HL-60/S4 (cell line): ENCODE results near the gene SNTA1.
"Not testable (repeated sequence)": the region's sequence is repeated elsewhere in the genome, so short reads cannot be mapped to it uniquely, and the experiment has no call there.

Experiments
- in situ Hi-C: fragments of 300-500 bp; cut with MboI; formaldehyde crosslinking; loops from 2 replicates; pipeline ENCODE4 v1.14.3; 2022; ENCODE audit warnings: low sequenced_read_pairs

The SNTA1 gene

DNA sequence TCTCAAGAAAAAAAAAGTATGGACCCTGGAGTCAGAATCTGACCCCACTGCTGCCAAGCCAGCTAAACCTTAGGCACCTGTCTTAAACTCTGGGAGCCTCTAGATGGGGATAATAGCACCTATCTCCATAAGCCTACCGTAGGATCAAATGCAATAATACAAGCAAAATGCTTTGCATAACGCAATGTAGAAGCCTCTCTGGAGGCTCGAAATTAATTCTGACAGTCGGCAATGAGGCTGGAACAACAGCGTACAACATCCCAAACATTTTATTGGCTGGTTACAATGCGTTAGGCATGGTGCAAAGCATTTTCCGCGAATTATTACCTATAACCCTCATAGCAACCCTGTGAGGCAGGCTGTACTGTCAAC is 42.8 kb downstream of the SNTA1 start:
- in situ Hi-C loops: no loop called here

DNA sequence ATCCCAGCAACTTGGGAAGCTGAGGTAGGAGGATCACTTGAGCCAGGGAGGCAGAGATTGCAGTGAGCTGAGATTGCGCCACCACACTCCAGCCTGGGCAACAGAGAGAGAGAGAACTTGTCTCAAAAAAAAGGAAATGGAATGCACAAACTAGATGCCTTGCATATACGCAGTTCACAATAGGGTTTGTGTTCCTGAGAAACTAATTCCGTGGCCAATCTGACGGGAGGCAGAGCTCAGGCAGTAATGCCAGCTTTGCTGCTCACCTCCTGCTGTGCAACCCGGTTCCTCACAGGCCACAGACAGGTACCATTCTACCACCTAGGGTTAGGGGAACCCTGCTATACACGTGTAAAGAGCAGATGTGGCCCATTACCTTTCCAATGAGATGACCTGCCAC is 43.6 kb downstream of the SNTA1 start:
- in situ Hi-C loops: no loop called here

DNA sequence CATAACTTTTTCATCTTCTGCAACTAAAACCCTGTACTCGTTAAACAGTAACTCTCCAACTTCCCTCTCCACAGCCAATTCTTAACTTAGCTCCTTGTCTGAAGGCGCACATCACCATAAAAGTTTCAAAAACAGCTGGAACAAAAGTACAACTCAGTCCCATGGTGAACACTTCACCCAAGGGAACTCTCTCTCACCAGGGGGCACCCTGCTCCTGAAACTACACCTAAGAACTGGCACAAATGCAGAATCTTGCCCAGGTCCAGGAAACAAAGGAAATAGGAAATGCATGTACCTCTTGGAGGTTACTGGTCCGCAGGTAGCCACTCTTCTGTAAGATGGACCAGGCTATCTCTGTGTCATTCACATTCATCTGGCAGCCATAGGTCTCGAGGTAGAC is 48.8 kb downstream of the SNTA1 start:
- in situ Hi-C loops: no loop called here

DNA sequence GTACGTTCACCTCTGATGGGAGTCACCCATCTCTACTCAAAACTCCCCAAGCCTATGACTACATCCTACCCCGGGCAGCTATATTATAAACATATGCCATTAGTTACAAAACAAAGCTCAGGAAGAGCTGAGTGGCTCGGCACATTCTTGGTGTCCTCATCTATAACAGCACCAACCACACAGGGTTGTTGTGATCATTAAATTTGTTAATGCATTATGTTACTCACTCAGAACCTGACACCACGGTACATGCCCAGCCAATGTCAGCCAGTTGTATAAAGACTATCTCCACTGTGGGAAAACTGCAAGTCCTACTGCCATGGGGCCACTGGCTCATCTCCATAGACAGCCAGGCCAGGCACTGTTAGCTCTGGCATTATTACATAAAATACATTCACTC is 50.0 kb downstream of the SNTA1 start:
- in situ Hi-C loops: no loop called here

DNA sequence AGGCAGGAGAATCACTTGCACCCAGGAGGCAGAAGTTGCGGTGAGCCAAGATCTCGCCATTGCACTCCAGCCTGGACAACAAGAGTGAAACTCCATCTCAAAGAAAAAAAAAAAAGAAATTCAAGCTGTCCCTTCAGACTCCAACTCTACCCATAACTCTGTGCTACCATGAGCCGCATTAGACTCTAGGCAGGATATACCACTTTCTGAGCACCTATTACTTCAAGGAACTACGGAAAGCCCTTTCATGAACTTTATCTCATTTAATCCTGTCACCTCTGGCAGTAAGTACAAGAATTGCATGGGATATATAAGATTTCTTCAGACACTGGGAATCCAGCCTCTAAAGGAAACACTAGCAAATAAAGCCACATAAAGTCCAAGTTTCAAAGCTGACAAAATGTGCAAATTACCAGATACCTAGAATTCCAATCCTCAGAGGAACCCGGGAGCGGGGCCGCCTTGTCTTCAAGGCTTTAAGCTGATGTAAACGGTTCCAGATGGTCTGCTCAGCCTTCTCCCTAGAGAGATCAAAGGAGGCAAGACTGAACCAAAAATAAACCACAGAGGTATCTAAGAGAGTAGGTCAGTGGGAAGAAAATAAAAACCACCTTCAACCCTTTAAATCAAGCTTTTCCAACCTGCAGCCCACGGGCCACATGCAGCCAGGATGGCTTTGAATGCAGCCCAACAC is 51.7 kb downstream of the SNTA1 start:
- in situ Hi-C loops: no loop called here

DNA sequence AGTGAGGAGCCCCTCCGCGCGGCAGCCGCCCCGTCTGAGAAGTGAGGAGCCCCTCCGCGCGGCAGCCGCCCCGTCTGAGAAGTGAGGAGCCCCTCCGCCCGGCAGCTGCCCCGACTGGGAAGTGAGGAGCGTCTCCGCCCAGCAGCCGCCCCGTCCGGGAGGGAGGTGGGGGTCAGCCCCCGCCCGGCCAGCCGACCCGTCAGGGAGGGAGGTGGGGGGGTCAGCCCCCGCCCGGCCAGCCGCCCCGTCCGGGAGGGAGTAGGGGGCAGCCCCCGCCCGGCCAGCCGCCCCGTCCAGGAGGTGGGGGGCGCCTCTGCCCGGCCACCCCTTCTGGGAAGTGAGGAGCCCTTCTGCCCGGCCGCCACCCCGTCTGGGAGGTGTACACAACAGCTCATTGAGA is 54.2 kb downstream of the SNTA1 start:
- in situ Hi-C loops: not testable (repeated sequence)

DNA sequence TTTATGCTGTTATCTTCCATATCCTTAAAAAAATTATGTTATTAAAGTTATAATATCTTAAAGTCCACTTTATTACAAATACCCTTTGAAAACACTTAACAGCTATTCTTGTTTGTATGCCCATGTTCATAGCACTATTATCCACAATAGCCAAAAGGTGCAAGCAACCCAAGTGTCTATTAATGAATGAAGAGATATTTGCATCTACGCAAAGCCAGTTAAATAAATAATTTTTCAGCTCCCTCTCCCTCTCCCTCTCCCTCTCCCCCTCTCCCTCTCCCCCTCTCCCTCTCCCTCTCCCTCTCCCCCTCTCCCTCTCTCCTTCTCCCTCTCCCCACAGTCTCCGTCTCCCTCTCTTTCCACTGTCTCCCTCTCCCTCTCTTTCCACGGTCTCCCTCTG is 55.3 kb downstream of the SNTA1 start:
- in situ Hi-C loops: no loop called here

DNA sequence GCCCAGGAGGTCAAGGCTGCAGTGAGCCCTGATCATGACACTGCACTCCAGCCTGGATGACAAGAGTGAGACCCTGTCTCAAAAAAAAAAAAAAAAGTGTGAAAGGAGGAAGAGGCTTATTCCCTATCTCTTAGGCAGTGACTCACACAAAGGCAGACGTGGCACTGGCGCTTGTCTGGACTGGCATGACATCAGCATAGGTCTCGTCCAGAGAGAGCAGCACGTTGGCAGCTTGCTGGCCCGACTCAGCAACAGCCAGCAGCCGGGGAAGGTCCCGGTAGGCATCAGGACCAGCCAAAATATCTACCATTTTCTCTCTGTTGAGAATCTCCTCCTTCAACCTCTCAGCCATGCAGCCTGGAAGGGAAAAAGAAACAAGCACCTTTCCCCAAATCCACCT is 56.4 kb downstream of the SNTA1 start:
- in situ Hi-C loops: no loop called here

DNA sequence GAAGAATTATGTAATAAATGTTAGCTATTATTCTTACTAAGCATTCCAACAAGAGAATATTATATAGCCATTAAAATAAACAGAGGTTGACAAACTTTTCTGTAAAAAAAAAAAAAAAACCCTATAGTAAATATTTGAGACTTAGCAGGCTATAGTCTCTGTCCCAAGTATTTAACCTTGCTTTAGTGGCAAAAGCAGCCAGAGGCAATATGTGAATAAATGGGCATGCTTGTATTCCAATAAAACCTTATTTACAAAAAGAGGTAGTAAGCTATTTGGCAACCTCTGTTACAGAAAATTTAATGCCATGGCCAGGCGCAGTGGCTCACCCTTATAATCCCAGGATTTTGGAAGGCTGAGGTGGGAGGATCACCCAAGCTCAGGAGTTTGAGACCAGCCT is 56.9 kb downstream of the SNTA1 start:
- in situ Hi-C loops: no loop called here

DNA sequence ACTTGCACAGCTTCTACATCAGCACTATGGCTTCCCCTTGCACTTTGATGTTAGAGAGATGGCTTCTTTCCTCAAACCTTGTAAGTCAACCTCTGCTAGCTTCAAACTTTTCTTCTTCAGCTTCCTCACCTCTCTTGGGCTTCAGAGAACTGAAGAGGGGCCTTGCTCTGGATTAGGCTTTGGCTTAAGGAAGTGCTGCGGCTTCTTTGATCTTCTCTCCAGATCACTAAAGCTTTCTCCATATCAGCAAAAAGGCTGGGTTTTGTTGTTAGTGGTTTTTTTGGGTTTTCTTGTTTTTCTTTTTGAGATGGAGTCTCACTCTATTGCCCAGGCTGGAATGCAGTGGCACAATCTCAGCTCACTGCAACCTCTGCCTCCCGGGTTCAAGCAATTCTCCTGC is 66.2 kb downstream of the SNTA1 start:
- in situ Hi-C loops: no loop called here

DNA sequence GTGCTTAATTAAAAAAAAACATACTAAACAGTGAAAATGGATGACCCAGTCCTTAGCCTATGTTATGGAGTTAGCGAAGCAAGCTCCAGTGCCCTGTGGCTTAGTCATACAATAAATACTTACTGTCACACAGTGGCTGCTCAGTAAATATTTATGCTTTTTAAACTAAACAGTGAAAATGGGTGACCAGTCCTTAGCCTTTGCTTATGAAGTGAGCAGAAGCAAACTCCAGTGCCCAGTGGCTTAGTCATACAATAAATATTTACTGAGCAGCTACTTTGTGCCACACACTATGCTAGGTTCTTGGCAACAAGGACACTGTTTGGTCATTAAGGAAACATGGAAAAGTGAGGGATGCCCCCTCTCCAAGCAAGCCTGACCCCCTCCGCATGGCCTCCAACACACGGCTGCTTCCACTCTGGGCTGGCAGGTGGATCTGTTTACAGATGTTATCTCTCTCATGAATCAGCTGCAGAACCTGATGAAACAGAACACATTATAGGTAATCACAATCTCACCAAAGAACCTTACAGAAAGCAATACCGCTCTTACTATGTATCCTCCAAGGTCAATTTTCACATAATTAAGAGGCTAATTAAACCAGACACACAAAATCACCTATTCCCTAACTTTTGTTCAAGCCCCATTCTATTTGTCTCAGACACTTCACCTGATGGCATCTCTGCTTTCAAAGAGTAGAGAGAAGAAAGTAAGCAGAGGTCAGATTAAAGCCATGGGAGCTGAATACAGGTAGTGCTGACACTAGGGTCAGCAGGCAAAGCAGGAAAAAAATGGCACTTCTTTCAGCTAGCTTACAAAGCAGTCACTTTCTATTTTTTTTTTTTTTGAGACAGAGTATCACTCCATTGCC is 69.6 kb downstream of the SNTA1 start:
- in situ Hi-C loops: no loop called here

DNA sequence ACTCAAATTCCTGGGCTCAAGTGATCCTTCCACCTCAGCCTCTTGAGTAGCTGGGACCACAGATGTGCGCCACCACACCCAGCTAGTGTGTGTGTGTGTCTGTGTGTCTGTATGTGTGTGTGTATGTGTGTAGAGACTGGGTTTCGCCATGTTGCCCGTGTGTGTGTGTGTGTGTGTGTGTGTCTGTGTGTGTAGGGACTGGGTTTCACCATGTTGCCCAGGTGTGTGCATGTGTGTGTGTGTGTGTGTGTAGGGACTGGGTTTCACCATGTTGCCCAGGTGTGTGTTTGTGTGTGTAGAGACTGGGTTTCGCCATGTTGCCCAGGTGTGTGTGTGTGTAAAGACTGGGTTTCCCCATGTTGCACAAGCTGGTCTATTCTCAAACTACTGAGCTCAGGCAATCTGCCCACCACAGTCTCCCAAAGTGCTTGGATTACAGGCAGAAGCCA is 70.5 kb downstream of the SNTA1 start:
- in situ Hi-C loops: no loop called here

DNA sequence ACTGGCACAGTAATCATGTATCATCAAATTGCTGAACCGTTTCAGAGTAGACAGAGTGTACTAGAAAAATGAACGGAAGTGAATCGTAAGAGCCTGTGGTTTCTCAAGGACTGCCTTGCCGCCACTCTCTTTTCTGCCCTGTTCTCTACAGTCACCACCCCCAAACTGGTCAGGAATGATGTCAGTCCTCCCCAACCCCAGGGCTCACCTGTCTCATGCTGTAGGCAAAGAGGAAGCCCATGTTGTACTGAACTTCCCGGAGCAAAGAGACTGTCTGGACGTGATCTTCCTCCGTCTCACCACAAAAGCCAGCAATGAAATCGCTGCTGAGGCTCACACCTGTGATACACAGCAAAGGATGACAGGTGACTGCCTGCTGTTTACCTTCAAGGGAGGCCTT is 73.3 kb downstream of the SNTA1 start:
- in situ Hi-C loops: no loop called here

DNA sequence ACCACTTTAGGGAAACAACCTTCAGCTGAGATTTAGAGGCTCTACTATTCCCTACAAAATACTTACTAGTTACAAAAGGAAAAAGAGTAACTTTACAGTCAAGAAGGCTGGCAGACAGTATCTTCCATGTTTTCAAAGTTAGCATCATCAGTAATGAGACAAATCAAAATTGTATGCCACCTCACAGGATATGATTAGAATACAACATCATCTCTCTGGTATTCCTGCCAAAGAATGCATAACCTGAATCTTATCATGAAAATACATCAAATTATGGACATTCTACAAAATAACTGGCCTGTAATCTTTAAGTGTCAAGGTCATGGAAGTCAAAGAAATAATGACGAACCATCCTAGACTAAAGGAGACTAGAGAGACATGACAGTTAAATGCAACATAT is 80.7 kb downstream of the SNTA1 start:
- in situ Hi-C loops: no loop called here

DNA sequence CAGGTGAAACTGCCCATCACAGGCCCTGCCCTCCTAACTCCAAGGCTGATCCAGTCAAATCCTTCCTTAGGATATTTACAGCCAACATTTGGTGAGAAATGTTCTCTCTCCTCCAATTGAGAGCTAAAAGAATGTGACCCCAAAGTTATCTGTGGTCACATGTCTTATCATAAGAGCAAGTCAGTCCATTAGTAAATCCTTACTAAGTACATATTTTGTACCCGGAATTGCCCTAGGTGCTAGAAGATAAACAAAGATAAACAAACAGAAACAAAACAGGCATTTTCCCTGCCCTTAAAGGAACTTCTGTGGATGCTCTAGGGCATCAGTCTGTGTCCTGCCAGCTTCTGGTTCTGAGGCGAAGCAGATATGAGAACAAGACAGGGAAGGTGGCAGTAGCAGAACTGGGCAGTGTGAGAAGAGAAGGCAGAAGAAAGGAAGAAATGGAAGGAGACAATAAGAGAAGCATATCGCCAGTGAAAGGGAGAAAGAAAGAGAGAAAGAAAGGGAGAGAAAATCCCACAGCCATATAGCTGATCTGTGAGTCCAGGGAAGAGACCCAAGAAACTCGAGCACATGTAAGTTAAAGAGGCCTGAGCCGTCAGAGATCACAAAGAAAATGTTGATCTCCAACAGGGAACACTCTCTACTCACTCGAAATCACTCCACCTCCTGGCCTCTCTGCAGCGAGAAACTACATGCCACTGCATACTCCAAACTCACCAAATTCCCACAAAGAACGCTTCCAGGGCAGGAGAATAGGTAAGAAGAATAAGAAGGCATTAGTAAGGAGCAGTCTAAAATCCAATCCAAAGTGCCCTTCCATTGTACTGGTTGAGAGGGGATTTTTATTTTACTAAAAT is 83.9 kb downstream of the SNTA1 start:
- in situ Hi-C loops: no loop called here
